ENCODE results near the gene ATXN10. TPM values are rescaled to one million over a fixed set of nuclear protein-coding genes. Genes with fewer than 3 reads are reported as not detected.

Gene ATXN10
- total RNA-seq, 4 donors from 2014 or later: 28.4 to 184 (median 66.3) TPM

DNA sequence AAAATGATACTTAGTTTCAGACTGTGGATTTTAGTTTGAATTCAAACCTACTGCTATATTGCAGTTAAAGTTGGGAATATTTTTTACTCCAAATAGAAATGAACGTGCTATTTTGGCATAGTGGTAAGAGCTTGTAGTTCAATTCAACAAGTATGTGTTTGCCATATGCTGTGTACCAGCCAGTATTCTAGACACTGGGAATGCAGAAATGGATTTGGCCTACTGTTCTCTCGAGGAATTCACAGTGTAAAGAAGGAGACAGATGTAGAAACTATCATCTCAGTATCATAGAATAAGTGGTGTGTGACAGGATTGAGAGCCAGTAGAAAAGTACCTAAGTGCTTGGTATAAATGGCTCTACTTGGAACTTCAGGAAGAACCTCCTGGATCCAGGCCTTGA lies 80.4 kb downstream of the ATXN10 start:
- no peak for TF ChIP-seq CTCF (IDR thresholded peaks at IDR 0.05)
- TF ChIP-seq POLR2A (IDR thresholded peaks at IDR 0.05): no peak
- Histone ChIP-seq H3K27me3 (no peaks in the 10 kb centered on the region), H3K9me3 (no peaks in the 10 kb centered on the region), H3K36me3 (no peaks in the 10 kb centered on the region), H3K4me1 (no peaks in the 10 kb centered on the region), H3K27ac (no peak overlapping the region), H3K4me3 (no peak overlapping the region)
- DNase-seq: no peak

DNA sequence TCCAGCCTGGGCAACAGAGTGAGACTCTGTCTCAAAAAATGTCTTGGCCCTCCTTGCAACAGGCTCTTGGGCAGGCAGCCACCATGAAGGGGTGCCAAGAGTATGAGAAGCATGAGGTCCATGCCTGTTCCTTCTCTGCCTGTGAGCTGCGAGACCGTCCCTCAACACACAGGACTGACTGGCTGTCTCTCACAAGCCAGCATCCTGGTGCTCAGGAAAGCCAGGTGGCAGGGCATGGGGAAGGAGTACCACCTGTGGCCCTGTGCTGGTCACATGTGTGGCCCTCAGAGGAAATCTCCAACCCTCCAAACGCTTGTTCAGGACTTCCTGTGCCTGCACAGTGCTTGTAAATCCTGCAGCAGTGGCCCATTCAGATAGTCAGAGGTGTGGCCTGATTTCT lies 83.2 kb downstream of the ATXN10 start:
- no peaks in the 10 kb centered on the region for H3K4me1 ChIP-seq
- H3K4me3 ChIP-seq: no peak overlapping the region
- H3K36me3 ChIP-seq: no peaks in the 10 kb centered on the region
- TF ChIP-seq CTCF (IDR thresholded peaks at IDR 0.05) (no peak), POLR2A (IDR thresholded peaks at IDR 0.05) (no peak)
- DNase-seq: no peak
- H3K9me3 ChIP-seq: no peaks in the 10 kb centered on the region
- H3K27ac ChIP-seq: no peak overlapping the region
- H3K27me3 ChIP-seq: no peaks in the 10 kb centered on the region

DNA sequence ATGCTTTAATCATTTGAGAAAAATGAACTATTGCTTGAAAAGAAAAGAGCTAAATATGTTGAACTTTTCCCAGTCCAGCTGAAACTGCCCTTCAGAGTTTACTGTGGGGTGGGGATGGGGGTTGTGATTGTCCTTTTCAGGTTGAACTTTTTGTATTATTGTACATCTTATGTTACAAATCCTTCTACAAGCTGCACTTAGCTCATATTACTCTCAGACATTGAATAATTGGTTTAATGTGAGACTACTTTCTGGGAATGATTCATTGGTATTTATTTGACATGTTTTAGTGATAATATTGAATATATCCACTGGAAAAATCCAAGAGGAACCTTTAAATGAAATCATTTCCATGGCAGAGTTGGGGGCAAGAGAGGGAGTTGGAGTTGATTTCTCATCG lies 84.9 kb downstream of the ATXN10 start:
- no peak for DNase-seq
- Histone ChIP-seq H3K27me3 (no peaks in the 10 kb centered on the region), H3K9me3 (no peaks in the 10 kb centered on the region), H3K36me3 (no peaks in the 10 kb centered on the region), H3K4me1 (no peaks in the 10 kb centered on the region), H3K27ac (no peak overlapping the region), H3K4me3 (no peak overlapping the region)
- TF ChIP-seq CTCF (IDR thresholded peaks at IDR 0.05) (no peak), POLR2A (IDR thresholded peaks at IDR 0.05) (no peak)

DNA sequence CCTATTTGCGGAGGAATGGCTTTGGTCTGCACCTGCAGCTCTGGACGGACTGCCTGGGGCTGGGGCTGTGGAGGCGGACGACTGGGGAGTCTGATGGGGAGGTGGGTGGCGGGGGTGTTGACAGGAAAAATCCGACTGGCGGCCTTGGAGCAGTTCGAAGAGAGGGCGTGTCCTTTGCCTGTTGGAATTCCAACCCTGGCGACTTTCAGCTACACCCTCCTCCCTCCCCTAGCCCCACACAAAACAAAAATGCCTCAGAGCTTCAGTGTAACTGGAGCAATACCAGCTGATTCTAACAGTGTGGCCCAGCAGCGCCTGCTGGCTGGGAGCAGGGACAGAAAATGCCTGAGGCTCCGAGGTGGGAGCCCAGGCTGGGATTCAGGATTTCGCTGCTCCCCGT lies 85.4 kb downstream of the ATXN10 start:
- Histone ChIP-seq H3K27ac (no peak overlapping the region), H3K4me1 (no peaks in the 10 kb centered on the region), H3K27me3 (no peaks in the 10 kb centered on the region), H3K4me3 (no peak overlapping the region), H3K36me3 (no peaks in the 10 kb centered on the region), H3K9me3 (no peaks in the 10 kb centered on the region)
- no peak for TF ChIP-seq CTCF (IDR thresholded peaks at IDR 0.05)
- TF ChIP-seq POLR2A (IDR thresholded peaks at IDR 0.05): no peak
- DNase-seq: no peak

DNA sequence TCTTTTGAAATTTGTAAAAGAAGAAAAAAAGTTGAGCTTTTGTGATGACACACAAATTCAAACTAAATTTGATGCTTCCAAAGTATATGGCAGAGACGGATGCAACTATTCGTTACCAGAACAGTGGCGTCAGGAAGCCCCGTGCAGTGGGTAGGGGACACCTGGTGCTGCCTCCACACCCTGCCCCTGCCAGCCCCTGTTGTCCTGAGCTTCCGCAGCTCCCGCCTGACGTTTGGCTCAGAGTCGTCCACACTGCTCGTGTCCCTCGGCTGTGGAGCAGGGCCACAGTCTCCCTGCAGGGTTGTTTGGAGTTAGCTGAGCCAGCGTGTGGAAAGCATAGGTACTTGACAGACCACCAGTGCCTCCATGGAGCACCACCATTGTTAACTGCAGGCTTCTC lies 86.3 kb downstream of the ATXN10 start:
- Histone ChIP-seq H3K36me3 (no peaks in the 10 kb centered on the region), H3K27ac (no peak overlapping the region), H3K9me3 (no peaks in the 10 kb centered on the region), H3K4me3 (no peak overlapping the region), H3K27me3 (no peaks in the 10 kb centered on the region), H3K4me1 (no peaks in the 10 kb centered on the region)
- TF ChIP-seq CTCF (IDR thresholded peaks at IDR 0.05): no peak
- no peak for TF ChIP-seq POLR2A (IDR thresholded peaks at IDR 0.05)
- DNase-seq: no peak

DNA sequence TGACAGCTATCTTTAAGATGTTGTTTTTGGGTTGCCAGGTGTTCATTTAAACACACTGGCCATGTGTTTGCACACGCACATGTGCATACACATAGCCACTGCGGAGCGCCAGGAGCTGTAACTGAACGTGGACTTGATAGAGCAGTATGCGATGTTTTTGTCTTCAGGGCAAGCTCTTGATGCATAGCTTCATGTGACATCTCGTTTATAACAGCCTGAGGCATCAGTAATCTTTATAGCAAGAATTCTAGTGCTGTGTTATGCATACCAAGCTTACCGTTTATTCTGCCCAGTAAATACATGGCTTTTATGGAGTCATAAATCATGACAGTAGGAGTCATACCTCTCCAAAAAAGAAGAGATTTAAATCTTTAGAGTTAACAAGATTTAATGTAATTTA lies 87.0 kb downstream of the ATXN10 start:
- TF ChIP-seq POLR2A (IDR thresholded peaks at IDR 0.05): no peak
- no peak for TF ChIP-seq CTCF (IDR thresholded peaks at IDR 0.05)
- Histone ChIP-seq H3K27ac (no peak overlapping the region), H3K9me3 (no peaks in the 10 kb centered on the region), H3K4me3 (no peak overlapping the region), H3K36me3 (no peaks in the 10 kb centered on the region), H3K4me1 (no peaks in the 10 kb centered on the region), H3K27me3 (no peaks in the 10 kb centered on the region)
- DNase-seq: no peak
